Astrocyte of the cerebellum (primary cell): Measurements from ENCODE around the gene APLP2.

Experiments
- DNase-seq: peaks from one replicate; pipeline ENCODE4 v3.0.0-alpha.2; 2011; ENCODE audit warnings: low read depth
- H3K4me3 ChIP-seq: 2 replicates; pipeline ENCODE4 v1.5.1; 2011; ENCODE audit warnings: mild to moderate bottlenecking, low read depth, low read length, moderate library complexity
- in situ Hi-C: cut with HindIII; loops from 2 replicates; pipeline ENCODE4 v1.10.0; 2017; ENCODE audit warnings: low sequenced_read_pairs
- TF ChIP-seq, protein P1 (sequence below): IDR thresholded peaks from 2 replicates; pipeline ENCODE4 v1.5.1; 2012; ENCODE audit warnings: low read length, low read depth, moderate library complexity, mild to moderate bottlenecking; ENCODE audit errors: missing control alignments

The APLP2 gene

DNA sequence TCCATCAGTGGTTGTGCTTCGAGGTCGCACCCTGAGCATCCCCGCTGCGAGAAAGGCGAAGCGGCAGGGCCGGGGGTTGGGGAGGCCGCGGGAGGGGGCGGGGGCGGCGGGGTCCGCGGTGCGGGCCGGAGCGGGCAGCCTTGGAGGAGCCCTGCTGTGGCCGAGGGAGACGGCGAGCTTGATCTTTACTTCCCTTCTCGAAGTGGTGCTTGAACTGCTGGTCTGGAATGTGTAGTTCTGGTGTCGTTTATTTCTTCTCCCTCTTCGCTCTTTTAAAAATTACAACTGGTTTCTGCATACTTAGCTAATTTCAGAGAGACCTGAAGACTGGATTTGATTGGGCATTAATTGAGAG lies 1.1 kb downstream of the APLP2 start:
- in situ Hi-C loops, result no loop called here
- peak overlapping the region; percentile 69 for H3K4me3 ChIP-seq
- TF ChIP-seq, protein P1, sequence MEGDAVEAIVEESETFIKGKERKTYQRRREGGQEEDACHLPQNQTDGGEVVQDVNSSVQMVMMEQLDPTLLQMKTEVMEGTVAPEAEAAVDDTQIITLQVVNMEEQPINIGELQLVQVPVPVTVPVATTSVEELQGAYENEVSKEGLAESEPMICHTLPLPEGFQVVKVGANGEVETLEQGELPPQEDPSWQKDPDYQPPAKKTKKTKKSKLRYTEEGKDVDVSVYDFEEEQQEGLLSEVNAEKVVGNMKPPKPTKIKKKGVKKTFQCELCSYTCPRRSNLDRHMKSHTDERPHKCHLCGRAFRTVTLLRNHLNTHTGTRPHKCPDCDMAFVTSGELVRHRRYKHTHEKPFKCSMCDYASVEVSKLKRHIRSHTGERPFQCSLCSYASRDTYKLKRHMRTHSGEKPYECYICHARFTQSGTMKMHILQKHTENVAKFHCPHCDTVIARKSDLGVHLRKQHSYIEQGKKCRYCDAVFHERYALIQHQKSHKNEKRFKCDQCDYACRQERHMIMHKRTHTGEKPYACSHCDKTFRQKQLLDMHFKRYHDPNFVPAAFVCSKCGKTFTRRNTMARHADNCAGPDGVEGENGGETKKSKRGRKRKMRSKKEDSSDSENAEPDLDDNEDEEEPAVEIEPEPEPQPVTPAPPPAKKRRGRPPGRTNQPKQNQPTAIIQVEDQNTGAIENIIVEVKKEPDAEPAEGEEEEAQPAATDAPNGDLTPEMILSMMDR, result no peak
- no peak for DNase-seq

DNA sequence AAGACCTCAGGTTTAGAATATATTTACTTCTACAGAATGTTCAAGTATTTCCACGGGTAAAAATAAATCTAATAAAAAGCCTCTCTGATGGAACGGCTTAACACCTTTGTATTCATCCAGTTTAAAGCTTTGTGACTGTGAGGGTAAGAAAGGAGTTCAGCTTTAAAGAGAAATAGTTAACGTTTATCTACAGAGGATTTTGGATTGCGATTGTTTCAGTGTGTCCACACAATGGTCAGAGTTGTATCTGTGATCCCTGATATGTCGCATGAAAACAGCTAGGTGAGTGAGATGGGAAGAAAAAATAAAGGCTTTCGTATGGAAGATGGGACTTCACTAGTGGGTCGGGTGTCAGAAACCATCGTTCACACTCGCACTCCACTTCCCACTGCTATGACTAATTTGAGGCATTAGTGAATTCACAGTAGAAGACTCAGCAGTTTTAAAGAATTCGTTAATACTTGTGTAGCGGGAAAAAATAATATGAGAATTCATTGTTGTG lies 1.6 kb downstream of the APLP2 start:
- TF ChIP-seq, protein P1, result no peak
- no peak for DNase-seq
- H3K4me3 ChIP-seq, result peak overlapping the region; percentile 69
- in situ Hi-C loops, result no loop called here

DNA sequence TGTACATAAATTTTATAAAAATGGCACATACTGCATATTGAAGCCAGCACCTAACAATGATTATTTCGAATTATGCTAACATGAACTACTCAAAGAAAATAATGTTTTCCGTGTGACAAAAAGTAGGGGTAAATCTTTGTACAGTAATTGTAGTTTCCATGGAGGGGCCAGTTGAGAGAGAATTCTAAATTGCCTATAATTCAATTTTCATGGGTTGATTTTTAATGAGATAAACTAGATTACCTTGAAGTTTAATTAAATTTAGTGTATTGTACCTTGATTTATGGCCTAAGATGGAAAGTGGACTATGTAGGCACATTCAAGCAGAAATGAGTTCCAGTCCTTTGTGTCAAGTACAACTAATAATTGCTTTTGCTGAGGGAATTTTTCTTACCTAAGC lies 5.0 kb downstream of the APLP2 start:
- H3K4me3 ChIP-seq, result no peak overlapping the region
- TF ChIP-seq, protein P1, result no peak
- no peak for DNase-seq
- in situ Hi-C loops, result no loop called here

DNA sequence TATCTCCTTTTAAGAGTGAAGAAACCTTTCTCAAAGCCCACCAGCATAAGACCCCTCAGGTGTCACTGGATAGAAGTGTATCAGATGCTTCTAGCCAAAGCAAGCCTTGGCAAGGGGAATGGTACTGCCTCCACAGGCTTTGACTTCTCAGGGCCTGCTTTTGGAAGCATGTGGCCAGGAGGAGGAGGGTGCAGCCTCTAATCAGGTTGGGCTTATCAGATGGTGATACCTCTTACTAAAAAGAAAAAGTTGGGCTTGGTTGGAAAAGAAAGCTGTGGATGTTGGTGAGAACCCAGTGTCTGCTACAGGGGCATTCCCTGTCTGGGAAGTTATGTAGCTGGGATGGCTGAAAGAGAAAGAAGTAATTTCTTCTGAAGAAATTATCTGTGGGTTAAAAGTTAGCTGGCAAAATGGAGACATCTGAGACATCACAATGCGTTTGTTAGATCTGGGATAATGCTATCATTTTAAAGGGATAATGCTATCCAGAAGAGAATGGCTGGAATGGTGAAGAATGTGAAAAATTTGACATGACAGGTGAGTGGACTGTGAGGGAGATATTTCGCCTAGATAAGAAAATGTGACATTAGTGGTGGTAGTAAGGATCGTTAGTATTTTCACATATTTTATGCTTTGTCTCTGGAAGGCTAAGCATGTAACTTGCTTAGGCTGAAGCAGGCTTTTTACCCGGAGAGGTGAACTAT lies 7.2 kb downstream of the APLP2 start:
- H3K4me3 ChIP-seq, result no peak overlapping the region
- DNase-seq, result no peak
- TF ChIP-seq, protein P1, result no peak
- in situ Hi-C loops, result no loop called here

DNA sequence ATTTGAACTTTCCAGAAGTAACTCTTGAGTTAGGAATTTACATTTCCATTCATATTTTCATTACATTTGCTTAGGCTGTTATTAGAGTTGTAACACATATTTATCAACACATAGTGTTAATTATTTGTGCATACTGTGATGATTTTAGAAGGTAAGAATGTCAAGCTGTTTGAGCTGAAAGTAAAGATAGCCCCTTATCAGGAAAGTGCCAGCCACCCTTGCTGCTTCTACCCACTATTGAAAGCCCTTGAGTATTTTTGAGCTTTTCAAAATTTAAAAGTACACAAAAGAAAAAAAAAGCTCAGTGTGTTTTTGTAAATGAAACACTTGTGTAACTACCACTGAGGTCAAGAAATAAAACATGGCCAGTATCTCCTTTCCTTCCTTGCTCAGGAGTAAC lies 8.0 kb downstream of the APLP2 start:
- in situ Hi-C loops, result no loop called here
- no peak for DNase-seq
- TF ChIP-seq, protein P1, result no peak
- H3K4me3 ChIP-seq, result no peak overlapping the region

DNA sequence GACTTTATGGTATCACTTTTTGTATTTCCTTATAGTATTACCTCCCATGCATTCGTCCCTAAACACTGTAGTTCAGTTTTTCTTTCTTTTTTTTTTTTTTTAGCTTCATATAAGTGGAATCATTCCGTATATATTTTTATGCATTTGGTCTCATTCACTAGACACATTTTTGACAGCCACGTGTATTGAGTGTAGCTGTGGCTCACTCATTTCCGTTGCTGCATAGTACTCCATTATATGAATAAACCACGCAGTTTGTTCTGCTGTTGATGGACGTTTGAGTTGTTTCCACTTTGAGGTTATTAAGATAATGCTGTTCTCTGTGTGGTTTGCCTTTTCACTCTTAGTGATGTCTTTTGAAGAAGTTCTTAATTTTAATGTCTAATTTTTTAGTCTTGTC lies 8.4 kb downstream of the APLP2 start:
- no peak for DNase-seq
- H3K4me3 ChIP-seq, result no peak overlapping the region
- TF ChIP-seq, protein P1, result no peak
- in situ Hi-C loops, result no loop called here
